Skeletal muscle satellite cell (primary cell): Measurements from ENCODE around the gene ODAD3. TPM values are rescaled to one million over a fixed set of nuclear protein-coding genes. Genes with fewer than 3 reads are reported as not detected.
A peak's percentile ranks its signal among the peaks of the same experiment; 100 is the strongest.

Source experiments
- H3K27me3 ChIP-seq: 2 replicates; pipeline ENCODE4 v1.7.0; 2013; ENCODE audit warnings: low read length; ENCODE audit not compliant: control insufficient read depth, insufficient read depth
- H3K36me3 ChIP-seq: 2 replicates; pipeline ENCODE4 v1.7.0; 2013; ENCODE audit warnings: mild to moderate bottlenecking, control low read depth, low read length; ENCODE audit not compliant: insufficient read depth
- H3K4me1 ChIP-seq: 2 replicates; pipeline ENCODE4 v1.7.0; 2013; ENCODE audit warnings: low read length; ENCODE audit not compliant: control insufficient read depth, insufficient read depth
- H3K4me2 ChIP-seq: 2 replicates; pipeline ENCODE4 v1.7.0; 2013; ENCODE audit warnings: mild to moderate bottlenecking, low read length
- H3K4me3 ChIP-seq: 2 replicates; pipeline ENCODE4 v1.7.0; 2013; ENCODE audit warnings: low read length
- H3K9ac ChIP-seq: 2 replicates; pipeline ENCODE4 v1.7.0; 2013; ENCODE audit warnings: mild to moderate bottlenecking, low read depth, low read length, moderate library complexity
- H3K9me3 ChIP-seq: replicated peaks from 2 replicates; pipeline ENCODE4 v1.7.0; 2013; ENCODE audit warnings: mild to moderate bottlenecking, control low read depth, low read length
- total RNA-seq: library from RNA; depleted of rRNA; stranded (reverse); fragments of >200 nt; gene quantifications from 2 replicates; pipeline ENCODE4 v1.2.3, GENCODE V29; 2012; rRNA removed

Gene ODAD3
- total RNA-seq: 0.51 TPM in 1 of 2 replicates, not detected in the other

DNA sequence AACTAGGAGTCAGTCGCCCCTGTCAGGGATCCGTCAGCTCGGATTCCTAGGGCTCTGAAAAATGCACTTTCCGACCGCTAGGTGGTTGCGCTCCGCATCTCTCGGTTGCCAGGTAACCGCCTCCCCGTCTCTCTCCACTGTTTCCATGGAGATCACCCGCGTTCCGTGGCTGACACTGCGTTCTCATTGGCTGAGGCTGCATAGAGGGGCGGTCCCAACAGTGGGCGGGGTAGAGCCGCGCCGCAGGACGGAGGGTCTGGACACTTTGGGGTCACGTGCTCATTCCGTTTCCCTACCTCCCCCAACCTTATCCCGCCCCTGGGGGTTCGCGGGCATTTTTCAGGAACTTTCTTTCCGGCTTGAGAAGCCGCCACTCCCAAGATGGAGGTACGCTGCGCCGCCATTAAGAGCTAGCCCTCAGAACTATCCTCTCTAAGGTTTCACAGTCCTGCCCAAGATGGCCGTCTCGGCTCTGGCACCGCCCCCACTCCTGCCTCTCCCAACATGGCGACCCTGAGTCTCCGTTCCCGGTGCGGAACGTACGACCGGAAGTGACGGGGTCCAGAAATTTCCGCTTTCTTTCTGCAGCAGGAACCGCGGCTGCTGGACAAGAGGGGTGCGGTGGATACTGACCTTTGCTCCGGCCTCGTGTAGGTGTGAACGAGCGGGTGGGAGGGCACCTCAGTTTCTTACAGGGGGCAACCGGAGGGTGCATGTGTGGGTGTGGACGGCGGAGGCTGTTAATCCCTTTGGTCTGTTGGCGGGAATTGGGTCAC is at the start of gene ODAD3, which contains the start of gene PRKCSH:
TSS of gene ODAD3 (minus strand) at position 65 of the 776 bp plus-strand sequence. CDS start 105 bp downstream, outside the sequence.
TSS of gene PRKCSH (plus strand) at position 579 of the 776 bp plus-strand sequence. CDS start 483 bp downstream, outside the sequence.
- Histone ChIP-seq H3K4me3 (peak within 1 kb of the TSS; percentile 90), H3K9ac (peak within 1 kb of the TSS; percentile 83), H3K4me2 (peak within 1 kb of the TSS; percentile 94), H3K9me3 (no peaks in the 10 kb centered on the region), H3K27me3 (no peaks in the 10 kb centered on the region), H3K4me1 (peaks cover 12% of the 10 kb centered on the region), H3K36me3 (peaks cover 16% of the 10 kb centered on the region)

DNA sequence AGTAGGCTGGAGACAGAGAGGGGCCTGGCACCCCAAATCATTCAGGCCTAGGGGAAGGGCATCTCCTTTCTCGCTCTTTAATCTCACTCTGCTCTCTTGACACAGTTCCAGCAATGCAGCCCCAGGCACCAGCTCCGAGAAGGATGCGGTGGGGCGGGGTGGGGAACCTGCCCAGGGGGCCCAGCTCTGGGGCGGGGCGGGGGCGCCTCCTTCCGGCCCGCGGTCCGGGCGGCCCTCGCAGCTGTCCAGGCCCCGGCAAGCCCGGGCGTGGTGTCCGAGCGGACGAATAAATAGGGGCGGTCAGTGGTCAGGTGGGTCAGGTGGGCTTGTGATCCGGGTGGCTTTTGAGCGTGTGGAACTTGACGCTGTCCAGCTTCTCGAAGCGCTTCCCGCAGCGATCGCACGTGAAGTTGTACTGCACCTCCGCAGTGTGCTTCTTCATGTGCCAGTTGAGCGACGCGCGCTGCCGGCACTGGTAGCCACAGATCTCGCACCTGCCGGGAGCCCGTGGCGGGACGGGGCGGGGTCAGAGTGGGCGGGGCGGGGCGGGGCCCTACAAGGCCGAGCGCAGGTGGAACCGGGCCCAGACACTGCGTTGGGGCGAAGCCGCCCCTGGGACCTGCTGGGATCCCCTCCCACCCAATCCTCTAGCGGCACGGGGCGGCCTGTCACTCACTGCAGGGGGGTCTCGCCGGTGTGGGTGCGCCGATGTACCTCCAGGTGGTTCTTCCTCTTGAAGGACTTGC is 48.6 kb upstream of the ODAD3 start:
- Histone ChIP-seq H3K27me3 (peaks cover 37% of the 10 kb centered on the region), H3K4me1 (peaks cover 11% of the 10 kb centered on the region), H3K4me3 (no peak overlapping the region), H3K9ac (no peak overlapping the region), H3K9me3 (no peaks in the 10 kb centered on the region), H3K36me3 (no peaks in the 10 kb centered on the region), H3K4me2 (no peak overlapping the region)

DNA sequence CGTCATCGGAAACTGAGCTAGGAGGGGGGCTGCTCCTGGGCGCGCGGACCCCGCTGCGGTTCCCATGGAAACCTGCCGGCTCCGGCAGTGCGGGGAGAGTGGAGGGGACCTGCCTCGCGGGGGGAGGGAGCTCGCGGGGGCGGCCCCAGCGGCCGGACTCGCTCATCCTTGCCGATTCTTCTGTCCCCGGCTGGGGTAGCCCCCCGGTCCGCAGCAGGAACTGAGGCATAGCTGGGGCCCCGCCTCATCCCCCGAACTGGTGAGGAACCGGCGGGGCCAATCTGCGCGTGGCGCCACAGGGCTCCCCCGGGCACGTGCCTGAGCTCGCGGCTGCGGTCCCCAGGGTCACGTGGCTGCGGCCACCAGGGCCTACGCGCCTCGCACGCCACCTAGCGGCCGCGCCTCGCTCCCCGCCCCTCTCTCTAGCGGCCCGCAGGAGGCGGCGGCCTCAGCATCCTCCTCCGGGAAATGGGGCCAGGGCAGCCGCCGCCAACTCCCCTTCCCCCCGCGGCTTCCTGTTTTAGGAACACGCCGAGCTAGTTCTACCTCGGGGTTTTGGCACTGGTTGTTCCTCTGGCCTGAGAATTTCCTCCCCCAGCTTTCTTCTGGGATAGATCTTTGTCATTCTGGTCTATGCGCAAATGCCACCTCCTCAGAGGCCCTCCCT is 47.6 kb upstream of the ODAD3 start:
- H3K4me2 ChIP-seq: peak overlapping the region; percentile 76
- peaks cover 45% of the 10 kb centered on the region for H3K27me3 ChIP-seq
- H3K4me3 ChIP-seq: peak overlapping the region; percentile 62
- H3K36me3 ChIP-seq: no peaks in the 10 kb centered on the region
- H3K9me3 ChIP-seq: no peaks in the 10 kb centered on the region
- H3K4me1 ChIP-seq: peaks cover 11% of the 10 kb centered on the region
- no peak overlapping the region for H3K9ac ChIP-seq

DNA sequence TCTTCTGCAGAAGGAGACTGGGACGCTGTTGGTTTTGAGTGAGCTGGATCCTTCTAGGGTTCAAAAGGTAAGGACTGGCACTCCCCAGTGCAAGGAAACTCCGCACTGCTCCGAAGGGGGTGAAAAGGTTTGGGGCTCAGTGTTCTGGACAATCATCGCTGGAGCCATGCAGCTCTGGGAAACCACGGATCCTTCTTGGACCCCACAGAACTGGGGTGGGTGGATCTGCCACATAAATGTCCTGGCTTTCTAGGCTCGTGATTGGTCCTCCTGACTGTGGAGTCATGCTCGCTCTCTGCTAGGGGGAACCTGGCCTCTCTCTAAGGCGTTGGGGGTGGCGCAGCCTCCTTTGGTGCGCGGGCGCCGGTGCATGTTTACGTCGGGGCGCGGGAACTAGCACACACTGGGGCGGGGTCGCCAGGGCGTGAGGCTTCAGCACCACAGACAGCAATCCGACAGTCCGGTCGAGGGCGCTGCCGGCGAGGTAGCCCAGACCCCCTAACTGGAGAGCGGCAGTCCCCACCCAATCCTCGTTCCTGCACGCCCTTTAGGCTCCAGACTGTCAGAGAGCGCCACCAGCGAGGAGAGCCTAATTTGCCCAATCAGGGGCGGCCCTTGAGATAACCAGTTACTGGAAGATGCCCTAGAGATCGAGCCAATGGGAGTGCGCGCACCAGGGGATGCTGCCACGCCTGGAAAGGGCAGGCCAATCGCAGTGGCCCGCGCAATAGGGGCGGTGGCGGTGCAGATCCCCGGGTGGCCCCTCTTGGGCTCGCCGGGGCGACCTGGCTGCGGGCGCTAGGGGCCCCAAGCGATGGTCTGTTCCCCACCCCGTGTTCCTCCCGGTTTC is 46.8 kb upstream of the ODAD3 start:
- Histone ChIP-seq H3K4me1 (peaks cover 11% of the 10 kb centered on the region), H3K4me3 (peak overlapping the region; percentile 62), H3K9ac (no peak overlapping the region), H3K27me3 (peaks cover 45% of the 10 kb centered on the region), H3K4me2 (peak overlapping the region; percentile 76), H3K9me3 (no peaks in the 10 kb centered on the region), H3K36me3 (no peaks in the 10 kb centered on the region)

DNA sequence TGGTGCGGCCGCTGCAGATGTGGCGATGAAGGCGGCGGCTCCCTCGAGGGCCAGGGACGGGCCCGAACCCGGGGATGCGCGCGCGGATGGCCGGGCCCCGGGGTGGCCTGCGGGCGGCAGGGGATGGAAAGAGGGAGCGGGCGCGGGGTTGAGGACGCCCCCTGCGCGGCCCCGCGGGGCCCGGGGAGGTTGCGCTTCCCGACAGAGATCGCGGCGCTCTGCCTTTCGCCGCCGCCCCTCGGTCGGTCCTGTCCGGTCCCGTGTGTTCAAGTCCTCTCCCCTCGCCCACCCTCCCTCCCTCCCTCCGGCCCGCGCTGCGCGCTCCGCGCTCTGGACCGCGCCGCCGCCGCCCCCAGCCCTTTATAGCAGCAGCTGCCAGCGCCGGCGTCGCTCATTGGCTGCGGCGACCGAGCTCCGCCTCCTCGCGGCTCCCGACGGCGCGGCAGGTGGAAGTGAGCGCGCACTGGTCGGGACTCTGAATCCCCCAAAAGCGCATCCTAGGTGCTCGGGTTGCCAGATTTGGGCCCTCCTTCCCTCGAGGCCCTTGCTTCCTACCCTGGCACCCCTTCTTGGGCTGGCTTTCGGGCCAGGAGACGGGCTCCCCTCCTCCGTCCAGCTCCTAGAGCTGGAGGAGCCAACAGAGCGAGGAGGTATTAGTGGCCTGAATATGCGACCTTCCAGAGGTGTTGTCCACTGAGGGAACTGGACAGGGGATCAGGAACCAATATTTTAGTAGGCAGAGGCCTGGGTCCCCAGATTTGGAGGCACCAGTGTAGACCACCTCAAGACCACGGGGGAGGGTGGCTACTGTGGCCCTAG is 46.0 kb upstream of the ODAD3 start, which contains the start of gene ELAVL3:
TSS of gene ELAVL3 (minus strand) at position 332 of the 819 bp plus-strand sequence. CDS start 438 bp downstream, outside the sequence.
- H3K9me3 ChIP-seq: no peaks in the 10 kb centered on the region
- H3K36me3 ChIP-seq: no peaks in the 10 kb centered on the region
- peak within 1 kb of the TSS; percentile 76 for H3K4me2 ChIP-seq
- no peak within 1 kb of the TSS for H3K9ac ChIP-seq
- no peak within 1 kb of the TSS for H3K4me3 ChIP-seq
- peaks cover 11% of the 10 kb centered on the region for H3K4me1 ChIP-seq
- H3K27me3 ChIP-seq: peaks cover 45% of the 10 kb centered on the region

DNA sequence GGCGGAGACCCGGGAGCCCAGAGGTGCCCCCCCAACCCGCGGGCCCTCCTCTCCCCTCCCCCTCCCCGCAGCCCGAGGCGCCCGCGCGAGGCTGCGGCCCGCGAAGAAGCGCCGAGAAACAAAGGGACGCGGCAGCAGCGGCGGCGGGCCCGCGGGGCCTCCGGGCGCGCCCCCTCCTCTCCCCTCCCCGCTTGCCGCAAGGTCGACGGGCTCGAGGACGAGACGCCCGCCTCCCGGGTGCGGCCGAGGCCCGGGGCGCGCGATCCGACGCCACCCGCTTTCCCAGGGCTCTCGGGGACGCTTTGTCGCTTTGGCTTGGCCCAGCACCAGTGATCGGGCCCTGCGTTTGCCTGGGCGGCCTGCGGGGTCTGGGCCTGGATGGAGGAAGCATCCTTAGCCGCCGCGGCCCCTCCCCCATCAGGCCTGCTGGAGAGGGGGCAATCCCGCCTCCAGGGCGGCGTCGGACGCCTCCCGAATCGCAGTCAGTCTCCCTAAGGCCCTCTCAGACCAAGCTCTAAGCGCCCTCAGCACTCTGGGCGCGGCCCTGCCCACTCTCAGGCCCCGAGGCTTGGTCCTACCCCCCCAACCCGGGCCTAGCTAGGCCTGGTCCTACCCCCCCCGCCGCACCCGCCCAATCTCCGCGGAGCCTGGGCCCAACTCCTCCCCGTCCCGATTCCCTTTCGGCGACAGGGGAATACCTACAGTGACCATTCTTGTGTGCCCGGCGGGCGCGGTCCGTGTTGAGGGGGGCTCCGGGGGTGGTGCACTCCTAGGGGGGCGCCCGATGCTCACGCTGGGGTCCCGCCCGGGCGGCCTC is 45.2 kb upstream of the ODAD3 start:
- Histone ChIP-seq H3K9ac (no peak overlapping the region), H3K9me3 (no peaks in the 10 kb centered on the region), H3K4me1 (peaks cover 11% of the 10 kb centered on the region), H3K27me3 (peaks cover 45% of the 10 kb centered on the region), H3K4me2 (no peak overlapping the region), H3K36me3 (no peaks in the 10 kb centered on the region), H3K4me3 (no peak overlapping the region)

DNA sequence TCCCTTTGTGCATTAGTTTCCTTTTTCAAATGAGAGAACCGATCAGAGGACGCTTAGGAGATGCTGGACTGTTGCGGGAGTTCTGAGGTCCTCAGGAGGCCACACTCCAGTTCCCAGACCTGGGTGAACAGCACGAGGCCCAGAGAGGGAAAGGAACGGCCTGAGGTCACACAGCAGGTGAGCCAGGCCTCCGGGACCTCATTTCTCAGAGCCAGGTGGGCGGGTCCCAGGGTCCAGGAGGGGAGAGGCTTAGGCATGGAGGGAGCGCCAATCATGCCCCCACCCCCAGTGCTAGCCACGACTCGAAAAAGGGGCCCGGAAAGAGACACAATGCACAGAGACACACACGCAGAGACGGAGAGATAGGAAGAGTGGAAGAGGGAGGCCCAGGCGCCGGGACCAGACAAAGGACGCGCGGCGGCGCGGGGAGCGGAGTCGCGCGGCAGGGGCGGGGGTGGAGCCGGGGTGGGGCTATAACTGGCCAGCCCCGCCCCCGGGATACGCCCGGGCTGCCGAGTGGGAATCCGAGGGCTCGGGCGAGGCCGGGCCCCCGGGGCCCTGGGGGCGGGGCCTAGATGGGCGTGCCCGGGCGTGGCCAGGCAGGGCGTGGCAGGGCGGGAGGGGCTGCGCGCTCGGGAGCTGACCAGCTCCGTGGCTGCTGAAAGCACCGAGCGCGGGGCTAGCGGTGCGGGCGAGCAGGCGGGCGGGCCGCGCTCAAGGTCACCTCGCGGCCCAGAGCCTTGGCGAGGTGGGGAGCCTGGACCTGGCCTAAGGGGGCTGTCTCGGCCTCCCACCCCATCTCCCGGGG is 44.4 kb upstream of the ODAD3 start:
- Histone ChIP-seq H3K4me1 (peaks cover 11% of the 10 kb centered on the region), H3K4me3 (no peak overlapping the region), H3K36me3 (no peaks in the 10 kb centered on the region), H3K27me3 (peaks cover 45% of the 10 kb centered on the region), H3K9ac (no peak overlapping the region), H3K9me3 (no peaks in the 10 kb centered on the region), H3K4me2 (no peak overlapping the region)

DNA sequence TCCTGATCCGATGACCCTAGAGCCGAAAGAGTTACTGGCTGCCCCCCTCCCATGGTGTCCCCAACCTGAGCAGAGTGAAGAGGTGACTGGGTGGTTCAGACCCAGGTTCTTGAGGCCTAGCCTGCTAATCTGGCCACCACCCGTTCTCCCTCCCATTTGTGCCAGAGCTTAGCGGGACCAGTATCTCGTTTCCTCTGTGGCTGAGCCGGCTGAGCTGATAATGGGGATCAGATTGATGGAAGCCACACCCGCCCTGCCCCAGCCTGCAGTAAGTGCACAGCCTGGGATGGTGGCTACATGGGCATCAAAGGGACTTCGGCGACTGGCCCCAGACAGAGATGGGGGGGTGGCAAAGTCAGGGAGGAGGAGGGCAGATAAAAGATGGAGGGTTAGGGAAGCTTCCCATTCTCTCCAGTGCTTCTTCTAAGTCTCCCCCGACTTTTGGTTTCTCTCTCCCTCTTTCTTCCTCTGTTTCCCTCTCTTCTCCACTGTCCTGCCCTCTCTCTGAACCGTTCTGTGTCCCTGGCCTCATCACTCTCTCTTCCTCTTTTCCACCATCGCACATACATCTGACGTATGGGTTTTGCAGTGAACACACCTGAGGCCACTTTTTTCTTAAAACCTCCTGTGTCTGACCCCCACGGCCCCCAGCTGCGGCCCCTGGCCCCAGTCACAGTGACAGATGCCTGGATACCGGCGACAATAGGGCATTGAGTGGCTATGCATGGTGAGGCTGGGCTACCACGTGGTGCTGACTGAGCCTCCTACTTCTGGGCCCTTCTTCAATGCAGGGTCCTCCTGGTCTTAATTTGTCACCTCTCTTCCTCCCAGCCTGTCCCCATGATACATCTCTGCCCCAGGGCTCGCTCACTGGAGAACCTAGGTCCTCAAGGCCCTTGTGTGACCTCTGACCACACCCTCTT is 43.5 kb upstream of the ODAD3 start:
- Histone ChIP-seq H3K4me2 (no peak overlapping the region), H3K4me3 (no peak overlapping the region), H3K27me3 (peaks cover 52% of the 10 kb centered on the region), H3K9ac (no peak overlapping the region), H3K36me3 (no peaks in the 10 kb centered on the region), H3K9me3 (no peaks in the 10 kb centered on the region), H3K4me1 (peaks cover 11% of the 10 kb centered on the region)
